GM21367 (cell line): ENCODE results near the gene C11orf24.
"Not testable (repeated sequence)": the region's sequence is repeated elsewhere in the genome, so short reads cannot be mapped to it uniquely, and the experiment has no call there.

ENCODE experiments used
- ATAC-seq: cut with Tn5 transposase; IDR thresholded peaks from one replicate; pipeline ENCODE4 v1.9.1; 2021; ENCODE audit not compliant: unreplicated experiment

The C11orf24 gene

DNA sequence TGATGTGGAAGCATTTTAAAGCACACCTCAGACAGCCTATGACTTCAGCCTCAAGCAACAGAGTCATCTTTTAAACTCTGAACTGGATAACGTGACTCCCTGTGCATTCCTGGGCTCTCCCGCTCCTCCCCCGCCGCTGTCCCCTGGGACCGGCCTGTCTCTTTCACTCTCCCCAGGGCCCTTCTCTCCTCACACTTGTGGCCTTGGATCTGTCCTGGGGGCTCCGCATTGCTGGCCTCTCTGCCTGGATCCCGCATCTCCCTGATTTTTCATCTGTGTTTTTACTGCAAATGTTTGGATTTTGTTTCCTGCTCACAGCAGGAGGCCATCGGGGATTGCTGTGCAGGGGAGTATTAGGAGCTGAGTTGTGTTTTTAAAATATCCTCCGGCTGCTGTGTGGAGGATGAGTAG lies 15.4 kb downstream of the C11orf24 start:
- no peak for ATAC-seq

DNA sequence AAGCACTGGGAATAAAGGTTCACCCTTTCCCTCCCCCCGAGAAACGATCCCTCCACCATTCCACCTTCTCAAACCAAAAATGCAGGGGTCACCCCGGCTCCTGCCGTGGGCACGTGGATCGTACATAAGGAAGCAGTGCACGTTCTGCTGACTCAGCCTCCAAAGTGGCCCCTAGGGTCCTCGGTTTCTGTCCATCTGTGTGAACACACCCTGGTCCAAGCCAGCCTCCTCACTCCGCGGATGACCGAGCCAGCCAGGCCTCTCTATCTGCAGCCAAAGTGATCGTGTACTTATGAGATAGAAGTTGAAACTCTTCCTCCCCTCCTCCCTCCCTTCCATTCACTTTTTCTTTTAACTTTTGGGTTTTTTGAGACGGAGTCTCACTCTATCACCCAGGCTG lies 16.2 kb downstream of the C11orf24 start:
- ATAC-seq: no peak

- no peak for ATAC-seq
These were observed 17.4 kb downstream of the C11orf24 start for GRCh38 chr11:68254421-68254820.

DNA sequence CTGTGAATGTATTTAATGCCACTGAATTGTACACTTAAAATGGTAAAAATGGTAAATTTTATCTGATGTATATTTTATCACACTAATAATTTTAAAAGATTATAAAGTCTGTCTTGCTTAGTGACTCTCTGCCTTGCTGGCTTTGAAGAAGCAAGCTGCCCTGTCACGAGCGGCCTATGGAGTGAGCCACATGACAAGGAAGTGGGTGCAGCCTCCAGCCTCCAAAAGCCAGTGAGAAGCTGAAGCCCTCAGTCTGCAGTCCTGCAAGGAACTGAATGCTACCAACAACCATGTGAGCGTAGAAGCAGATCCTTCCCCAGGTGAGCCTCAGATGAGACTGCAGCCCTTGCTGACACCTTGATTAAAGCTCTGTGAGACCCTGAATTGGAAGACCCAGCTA lies 20.0 kb downstream of the C11orf24 start:
- ATAC-seq: no peak

DNA sequence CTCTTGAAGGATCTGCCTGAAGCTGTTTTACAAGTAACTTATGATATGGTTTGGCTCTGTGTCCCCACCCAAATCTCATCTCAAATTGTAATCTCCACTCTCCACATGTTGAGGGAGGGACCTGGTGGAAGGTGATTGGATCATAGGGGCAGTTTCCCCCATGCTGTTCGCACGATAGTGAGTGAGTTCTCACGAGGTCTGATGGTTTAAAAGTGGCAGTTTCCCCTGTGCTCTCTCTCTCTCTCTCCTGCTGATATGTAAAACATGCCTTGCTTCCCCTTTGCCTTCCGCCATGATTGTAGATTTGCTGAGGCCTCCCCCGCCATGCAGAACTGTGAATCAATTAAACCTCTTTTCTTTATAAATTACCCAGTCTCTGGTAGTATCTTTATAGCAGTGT lies 26.9 kb downstream of the C11orf24 start:
- ATAC-seq: not testable (repeated sequence)

DNA sequence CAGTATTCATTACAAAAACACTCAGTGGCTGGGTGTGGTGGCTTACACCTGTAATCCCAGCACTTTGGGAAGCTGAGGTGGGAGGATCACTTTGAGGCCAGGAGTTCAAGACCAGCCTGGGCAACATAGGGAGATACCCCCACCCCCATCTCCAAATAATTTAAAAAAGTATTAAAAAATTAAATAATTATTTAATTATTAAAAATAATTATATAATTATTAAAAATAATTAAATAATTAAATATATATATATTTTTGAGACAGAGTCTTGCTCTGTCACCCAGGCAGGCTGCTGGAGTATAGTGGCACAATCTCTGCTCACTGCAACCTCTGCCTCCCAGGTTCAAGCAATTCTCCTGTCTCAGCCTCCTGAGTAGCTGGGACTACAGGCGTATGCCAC lies 27.9 kb downstream of the C11orf24 start:
- ATAC-seq: not testable (repeated sequence)

DNA sequence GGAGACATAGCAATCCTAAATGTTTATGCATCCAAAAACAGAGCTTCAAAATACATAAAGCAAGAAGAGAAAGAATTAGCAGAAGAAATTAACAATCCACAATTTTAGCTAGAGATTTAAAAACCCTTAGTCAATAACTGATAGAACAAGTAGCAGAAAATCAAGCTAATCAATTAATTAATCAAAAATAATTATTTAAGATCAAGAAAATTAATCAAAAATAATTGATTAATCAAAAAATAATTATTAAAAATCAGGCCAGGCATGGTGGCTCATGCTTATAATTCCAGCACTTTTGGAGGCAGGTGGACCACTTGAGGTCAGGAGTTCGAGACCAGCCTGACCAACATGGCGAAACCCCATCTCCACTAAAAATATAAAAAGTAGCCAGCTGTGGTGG lies 29.2 kb downstream of the C11orf24 start:
- no peak for ATAC-seq

- ATAC-seq: no peak
These were observed 40.2 kb downstream of the C11orf24 start for GRCh38 chr11:68231621-68232020.

GRCh38 chr11:68229601-68230000 lies 42.2 kb downstream of the C11orf24 start:
- no peak for ATAC-seq

GRCh38 chr11:68226421-68226820 lies 45.4 kb downstream of the C11orf24 start:
- no peak for ATAC-seq

DNA sequence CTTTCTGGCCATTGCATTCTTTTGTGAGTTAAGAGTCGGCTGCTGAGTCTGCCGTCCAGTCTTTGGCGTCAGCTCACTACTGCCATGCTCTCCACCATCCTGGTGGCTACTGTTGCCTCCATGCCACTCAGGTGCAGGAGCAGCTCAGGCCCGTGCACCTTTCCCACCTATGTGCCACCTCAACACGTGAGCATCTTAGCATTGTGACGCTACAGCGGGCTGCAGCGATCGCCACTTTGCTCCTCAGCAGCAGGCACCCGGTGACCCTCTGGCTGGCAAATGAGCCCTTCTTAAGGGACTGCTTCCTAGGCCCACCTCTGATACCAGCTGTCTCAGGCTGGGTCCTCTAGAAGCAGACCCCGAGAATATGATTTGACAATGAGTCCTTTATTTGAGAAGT lies 47.2 kb downstream of the C11orf24 start:
- ATAC-seq: no peak

DNA sequence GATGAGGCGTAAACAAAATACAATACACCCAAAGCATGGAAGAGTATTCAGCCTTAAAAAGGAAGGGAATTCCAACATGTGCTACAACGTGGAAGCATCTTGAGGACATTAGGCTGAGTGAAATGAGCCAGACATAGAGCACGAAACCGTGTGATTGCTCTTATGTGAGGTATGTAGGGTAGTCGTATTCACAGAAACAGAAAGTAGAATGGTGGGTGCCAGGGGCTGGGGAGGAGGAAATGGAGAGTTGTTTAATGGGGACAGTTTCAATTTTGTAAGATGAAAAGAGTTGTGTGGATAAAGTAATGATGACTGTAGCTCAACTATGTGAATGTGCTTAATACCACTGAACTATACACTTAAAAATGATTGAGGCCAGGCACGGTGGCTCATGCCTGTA lies 48.5 kb downstream of the C11orf24 start:
- no peak for ATAC-seq

GRCh38 chr11:68221406-68221805 lies 50.4 kb downstream of the C11orf24 start:
- ATAC-seq: no peak

DNA sequence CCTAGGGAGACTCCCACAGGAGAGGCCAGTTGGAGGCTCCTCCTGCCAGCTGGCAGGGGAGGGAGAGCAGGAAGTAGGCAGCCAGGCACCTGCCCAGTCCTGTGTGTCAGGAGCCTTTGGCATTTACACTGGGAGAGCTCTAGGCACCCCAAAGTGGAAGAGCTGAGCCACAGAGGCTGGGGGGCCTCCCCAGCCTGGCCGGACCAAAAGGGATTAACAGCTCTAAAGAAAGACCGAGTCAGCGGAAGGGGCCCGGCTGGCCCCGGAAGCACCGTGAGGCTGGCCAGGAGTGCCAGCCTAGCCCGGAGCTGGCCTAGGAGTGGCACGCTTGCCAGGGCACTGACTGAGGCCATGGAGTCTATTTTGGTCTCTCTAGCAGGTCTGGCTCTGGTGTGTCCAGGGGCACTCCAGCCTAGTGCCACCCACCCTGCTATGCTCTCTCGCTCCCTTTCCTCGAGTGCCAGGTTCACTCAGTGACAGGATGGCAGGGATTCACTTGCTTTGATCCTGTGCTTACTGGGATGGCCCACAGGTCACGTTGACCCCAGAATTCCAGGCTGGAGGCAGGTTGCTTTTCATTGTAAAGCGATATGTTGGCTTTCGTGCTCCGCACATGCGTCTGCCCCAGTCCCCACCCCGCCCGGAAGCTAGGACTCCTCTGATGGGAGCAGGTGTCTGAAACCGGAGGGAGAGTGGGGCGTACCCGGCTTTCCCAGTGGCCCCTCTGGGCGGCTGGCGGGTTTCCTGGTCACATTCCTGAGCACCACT lies 55.4 kb downstream of the C11orf24 start:
- no peak for ATAC-seq

GRCh38 chr11:68215524-68216170 lies 56.1 kb downstream of the C11orf24 start:
- ATAC-seq: no peak

GRCh38 chr11:68215087-68215445 lies 56.7 kb downstream of the C11orf24 start:
- no peak for ATAC-seq

GRCh38 chr11:68214173-68215086 lies 57.3 kb downstream of the C11orf24 start:
- ATAC-seq: no peak

DNA sequence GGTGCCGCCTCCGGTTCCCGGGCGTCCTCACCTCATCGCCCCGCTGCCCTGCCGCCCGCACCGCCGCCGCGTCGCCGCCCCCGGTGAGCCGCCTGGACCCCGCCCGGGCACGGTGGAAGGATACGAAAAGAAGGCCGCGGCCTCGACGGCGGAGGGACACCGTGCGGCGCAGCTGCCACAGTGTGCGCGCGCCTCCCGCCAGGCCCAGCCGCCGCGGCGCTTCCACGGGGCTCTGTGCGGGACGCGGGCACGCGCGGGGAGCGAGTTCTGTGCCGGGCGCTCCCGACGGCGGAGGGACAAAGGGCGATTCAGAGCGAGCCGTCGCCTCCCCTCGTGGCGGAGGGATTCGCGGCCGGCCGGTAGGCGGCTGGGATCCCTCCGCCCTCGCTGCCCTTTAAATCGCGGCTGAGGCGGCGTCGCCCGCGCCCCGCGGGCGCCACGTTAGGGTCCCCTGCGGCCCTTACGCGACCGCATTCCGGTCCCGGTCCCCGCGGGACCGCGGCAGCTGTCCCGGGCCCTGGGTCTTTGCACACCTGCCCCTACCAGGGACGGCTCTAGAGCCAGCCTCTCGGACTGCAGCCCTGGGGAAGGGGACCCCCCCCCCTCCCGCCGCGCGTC lies 58.1 kb downstream of the C11orf24 start:
- no peak for ATAC-seq

DNA sequence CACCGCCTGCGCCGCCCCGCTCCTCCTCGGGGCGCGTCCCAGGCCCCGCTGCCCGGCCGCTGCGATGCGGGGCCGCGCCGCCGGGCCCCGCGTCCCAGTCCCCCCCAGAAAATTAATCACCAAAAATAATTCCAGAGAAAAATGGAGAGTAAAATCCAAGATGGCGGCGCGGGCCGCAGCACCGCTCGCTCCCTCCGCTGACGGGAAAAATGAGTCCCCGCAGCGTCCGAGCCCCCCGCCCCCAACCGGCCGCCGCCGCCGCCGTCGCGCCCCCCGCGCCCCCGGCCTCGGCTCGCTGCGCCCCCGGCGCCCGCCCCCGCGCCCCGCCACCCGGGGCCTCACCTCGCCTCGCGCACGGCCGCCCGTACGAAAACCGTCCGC lies 58.6 kb downstream of the C11orf24 start, which contains the start of gene KMT5B:
Gene KMT5B, minus strand, starts transcription at position 162 of the 381 bp plus-strand sequence. CDS start 23,220 bp downstream, outside the sequence.
- ATAC-seq: no peak

DNA sequence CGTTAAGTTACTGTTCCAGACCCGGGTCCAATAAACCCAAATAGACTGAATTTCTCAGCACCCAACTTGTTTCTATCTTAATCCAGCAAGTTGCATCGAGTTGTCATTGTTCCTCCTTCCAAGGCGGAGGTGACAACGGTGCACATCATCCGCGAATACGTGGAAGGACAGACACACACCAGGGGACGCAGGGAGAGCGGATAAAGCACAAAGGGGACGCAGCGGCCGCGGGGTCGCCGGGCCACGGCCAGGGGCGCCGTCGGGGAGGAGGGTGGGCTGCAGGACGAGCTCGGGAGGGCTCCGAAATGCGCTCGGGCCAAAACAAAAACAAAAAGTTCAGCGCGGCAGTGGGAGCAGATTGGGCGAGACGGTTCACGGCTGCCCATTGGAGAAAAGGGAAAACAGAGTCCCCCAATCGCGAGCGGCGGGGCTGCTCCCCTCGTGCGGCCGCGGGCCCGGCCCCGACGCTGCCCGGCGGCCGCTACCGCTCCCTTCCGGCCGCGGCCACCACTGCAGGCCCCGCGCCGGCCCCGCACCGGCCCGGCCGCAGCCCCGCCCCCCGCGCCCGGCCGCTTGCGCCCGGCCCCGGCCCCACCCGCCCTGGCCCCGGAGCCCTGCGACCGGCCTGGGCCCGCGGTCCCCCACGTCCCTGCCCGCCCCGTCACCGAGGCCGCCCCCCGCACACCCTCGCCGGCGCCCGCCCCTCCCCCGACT lies 59.2 kb downstream of the C11orf24 start:
- ATAC-seq: no peak

DNA sequence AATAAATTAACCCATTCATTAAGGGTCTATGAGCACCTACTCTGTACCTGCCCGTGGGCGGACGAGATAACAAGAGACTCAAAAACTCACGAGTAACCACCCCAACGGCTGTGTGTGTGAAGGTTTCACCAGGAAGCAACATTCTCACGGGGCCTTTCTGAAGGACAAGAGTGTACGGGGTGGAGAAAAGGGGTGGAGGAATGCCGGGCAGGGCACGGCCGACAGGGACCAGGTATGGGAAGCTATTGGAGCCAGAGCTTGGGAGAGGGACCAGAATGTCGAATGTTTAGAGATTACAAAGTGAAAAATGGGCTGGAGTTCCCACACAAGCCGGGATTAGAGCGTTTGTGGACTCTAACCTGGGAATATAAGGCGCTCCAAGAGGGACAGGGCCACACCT lies 60.2 kb downstream of the C11orf24 start:
- ATAC-seq: no peak
